ENCODE data around the gene CPED1.

Gene CPED1

DNA sequence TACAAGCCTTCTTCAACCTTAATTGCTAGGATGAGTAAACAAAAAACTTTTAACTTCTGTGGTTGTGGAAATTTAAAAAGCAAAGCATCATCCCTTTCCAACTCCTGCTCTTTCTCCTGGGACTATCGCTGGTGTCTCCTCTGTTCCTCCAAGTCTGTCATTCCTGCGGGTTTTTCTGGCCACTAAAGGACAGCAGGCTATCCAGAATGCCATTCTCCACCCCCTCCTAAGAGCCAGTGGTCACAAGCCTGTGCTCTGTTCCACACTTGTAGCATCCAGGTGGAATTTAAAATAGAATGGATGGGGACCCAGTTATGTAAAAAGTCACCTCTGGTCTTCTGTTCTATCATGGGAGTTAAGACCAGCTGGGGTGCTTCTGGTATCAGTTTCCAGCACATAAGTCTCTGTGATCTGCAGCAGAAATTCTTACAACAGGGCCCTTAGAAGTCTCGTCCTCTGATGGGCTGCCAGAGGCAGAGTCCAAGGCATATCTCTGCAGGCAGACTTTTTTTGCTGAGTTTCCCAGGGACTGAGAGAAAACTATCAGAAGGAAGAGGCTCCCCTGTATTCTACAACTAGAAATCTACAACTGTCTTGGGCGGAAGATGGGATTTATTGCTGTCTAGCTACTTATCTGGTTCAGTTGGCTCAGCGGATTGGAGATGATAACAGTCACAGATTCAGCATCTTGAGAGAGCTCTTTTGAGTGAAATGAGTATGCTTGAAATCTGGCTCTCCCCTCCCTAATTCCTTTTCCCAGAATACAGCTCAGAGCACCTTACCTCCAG, 335.2 kb downstream of the CPED1 start:
- no peak for DNase-seq (ENCODE audit: low spot score)

DNA sequence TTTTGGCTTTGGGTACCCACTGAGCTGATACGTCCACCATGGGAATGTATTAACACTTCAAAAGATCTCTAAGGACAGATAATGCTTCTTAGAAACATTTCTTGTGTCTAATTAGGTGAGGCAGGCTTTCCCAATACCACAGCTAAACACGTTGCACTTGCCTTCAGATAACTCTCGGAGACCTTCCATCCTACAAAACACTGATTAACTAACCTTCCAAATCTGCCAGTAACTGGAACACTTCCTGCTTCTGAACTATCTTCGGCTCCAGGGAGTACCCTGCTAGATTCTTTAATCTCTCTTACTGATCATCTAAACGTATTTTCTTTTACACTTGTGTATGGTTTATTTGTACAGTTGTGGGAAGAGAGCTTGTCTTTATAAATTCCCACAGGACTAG, 339.2 kb downstream of the CPED1 start:
- no peak for DNase-seq (ENCODE audit: low spot score)

DNA sequence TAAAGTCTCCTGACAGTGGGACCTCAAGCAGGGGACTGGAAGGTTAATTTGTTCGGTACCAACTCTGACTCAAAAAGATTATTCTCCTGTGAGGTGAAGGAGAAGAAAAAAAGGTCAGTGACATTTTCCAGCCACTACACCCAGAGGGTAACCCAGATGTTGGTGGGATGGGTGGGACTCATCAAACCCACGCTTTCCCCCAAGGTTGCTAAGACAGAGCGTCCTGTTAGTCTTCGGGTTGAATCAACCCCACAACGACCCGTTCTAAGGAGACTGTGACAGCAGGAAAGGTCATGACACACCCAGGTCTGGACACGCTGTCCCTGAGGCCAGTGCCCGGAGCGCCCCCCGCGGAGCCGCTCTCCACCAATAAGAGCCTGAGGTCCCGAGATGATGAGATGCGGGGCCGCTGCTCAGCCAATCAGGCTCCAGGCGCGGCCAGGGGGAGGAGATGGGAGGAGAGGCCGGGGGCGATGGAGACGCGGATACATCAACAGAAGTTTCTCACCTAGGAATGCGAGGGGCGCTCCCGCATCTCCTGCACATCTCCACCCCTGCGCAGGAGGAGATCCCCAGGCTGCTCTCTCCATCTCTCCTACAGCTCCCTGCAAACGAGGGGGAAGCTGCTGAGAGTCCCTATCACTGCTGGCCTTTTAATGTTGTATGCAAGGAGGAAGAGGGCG, 340.1 kb downstream of the CPED1 start, which contains the start of gene WNT16:
WNT16 (plus strand) TSS at position 493 of the 683 bp plus-strand sequence. CDS start 293 bp downstream, outside the sequence.
- no peak for DNase-seq (ENCODE audit: low spot score)

GRCh38 chr7:121329191-121330052, 340.9 kb downstream of the CPED1 start:
- DNase-seq (ENCODE audit: low spot score), result no peak

DNA sequence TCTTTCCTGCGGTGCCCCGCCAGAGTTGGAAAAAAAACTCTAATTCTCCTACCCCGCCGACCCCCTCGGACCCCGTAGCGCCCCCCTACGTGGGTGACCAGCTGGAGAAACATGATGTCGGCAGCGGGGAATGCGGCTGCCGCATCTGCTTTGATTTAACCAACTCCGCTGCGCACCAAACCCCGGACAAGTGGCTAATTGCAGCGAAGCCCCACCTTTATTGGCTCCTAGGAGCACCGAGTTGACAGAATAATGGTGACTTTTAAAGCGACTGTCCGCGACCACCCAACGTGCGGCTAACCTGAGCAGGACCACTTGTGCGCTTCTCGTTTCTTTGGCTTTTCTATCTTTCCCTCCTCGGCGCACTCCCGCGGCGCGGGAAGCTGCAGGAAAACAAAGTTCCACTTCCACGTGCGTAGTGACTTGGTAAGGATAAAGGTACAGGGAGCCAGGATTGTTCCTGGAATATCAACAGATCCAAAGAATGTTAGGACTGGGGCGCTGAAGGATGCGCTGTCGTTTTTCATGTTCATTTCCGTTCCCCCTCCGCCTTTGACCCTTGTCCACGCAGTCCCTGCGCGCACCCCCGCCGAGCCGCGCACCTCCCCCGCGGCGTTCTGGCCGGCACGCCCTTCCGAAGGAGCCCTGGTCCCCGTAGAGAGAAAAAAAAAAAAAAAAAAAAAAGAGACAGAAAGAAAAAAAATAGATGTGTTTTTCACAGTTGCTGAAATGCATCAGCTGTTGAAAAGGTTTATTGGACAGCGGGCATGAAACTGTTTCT, 341.7 kb downstream of the CPED1 start:
- no peak for DNase-seq (ENCODE audit: low spot score)

GRCh38 chr7:121331048-121331447, 342.5 kb downstream of the CPED1 start:
- no peak for DNase-seq (ENCODE audit: low spot score)

DNA sequence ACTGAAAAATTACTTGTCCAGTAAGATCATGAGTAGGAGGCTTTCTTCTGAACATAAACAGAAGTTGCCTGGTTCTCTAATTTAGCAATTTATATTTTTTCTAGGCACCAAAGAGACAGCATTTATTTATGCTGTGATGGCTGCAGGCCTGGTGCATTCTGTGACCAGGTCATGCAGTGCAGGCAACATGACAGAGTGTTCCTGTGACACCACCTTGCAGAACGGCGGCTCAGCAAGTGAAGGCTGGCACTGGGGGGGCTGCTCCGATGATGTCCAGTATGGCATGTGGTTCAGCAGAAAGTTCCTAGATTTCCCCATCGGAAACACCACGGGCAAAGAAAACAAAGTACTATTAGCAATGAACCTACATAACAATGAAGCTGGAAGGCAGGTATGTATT, 343.1 kb downstream of the CPED1 start:
- DNase-seq (ENCODE audit: low spot score), result no peak

DNA sequence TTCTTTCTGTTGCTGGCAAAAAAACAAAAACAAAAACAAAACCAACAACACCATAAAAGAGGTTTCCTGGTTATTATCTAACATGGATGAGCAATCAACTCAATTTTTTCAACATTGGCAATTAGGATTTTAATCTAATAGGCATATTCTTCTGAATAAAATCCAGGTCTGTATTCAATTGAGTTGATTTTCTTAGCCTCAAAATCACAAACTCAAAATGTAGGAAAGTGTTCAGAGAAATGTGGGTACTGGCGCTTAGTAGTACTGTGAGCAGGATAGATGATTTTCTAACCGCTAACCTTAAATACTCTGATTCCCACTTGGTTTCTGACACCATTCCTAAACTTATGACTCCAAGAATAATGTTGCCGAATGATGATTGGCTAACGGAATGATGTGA, 345.9 kb downstream of the CPED1 start:
- DNase-seq (ENCODE audit: low spot score), result no peak

GRCh38 chr7:121334875-121335648, 346.6 kb downstream of the CPED1 start:
- no peak for DNase-seq (ENCODE audit: low spot score)

DNA sequence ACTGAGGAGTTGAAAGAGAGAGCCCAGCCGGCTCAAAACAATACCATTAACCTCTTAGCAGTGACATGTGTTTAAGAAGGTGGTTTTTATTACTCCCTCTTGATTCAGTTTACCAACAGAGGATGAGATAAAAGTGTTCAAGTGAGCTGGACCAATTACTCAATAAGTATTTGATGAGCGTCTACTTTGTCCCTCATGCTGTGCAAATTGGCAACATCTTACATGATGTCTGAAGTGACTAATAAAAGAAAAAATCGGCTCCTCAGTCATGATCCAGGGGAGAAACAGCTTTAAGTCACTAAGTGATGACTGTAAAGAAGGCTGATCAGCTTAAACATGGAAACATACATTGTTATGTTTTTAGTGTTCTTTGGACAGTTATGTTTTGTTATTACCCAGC, 348.1 kb downstream of the CPED1 start:
- no peak for DNase-seq (ENCODE audit: low spot score)

DNA sequence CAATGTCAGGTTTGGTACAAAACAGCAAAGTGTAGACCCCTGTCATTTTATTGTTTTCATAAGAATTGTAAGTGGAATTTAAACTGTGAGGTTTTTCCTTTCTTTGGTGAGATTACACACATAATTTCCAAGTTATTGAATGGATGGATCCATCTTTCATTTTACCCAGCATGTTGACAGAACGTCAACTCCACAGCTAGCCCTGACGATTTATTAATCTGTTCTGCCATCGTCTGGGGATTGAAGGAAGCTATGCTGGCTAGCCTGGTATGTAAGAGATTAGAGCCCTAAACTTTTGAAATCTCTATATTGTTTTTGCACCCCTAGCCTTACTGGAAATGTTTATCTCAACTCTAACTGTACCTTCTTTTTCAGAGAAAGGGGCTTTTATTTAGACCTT, 348.9 kb downstream of the CPED1 start:
- no peak for DNase-seq (ENCODE audit: low spot score)

DNA sequence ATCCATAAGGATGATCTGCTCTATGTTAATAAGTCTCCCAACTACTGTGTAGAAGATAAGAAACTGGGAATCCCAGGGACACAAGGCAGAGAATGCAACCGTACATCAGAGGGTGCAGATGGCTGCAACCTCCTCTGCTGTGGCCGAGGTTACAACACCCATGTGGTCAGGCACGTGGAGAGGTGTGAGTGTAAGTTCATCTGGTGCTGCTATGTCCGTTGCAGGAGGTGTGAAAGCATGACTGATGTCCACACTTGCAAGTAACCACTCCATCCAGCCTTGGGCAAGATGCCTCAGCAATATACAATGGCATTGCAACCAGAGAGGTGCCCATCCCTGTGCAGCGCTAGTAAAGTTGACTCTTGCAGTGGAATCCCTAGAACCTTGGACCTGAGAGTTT, 350.6 kb downstream of the CPED1 start:
- DNase-seq (ENCODE audit: low spot score), result no peak

DNA sequence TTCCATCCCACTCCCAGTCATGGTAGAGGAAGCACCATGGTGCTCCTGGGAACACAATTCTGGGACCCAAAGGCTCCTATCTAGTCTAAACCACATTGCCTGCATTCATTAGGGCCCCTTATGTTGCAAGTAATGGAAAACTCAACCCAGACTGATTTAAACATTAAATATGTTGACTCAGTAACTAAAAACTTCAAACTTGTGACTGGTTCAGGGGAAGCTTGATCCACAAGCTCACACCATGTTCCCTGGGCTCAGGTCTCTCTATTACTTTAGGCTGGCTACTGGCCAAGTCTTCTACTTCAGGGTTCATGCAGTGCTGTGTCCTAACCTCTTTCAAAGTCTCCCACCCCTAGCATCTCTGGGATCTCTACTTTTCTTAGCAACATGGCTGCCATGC, 353.4 kb downstream of the CPED1 start:
- DNase-seq (ENCODE audit: low spot score), result no peak

DNA sequence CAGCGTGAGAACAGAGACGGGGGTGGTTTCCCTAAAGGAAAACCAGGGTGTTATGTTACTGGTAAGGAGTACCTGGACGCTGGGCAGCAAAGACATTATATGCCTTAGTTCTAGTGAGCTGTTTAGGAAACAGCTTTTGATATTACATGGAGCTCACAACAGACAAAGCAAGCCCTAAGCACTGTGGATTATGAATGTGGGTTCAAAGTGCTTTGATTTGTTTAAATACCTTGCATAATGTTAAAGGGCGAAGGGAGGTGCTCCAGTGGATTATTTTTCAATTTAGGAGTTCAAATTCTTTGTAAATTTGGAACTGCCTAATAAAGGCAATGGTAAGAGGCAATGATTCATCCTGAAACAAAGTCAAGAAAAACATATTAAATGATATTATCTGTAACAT, 354.1 kb downstream of the CPED1 start:
- no peak for DNase-seq (ENCODE audit: low spot score)

- no peak for DNase-seq (ENCODE audit: low spot score)
These were observed 354.8 kb downstream of the CPED1 start for GRCh38 chr7:121343302-121343701.

GRCh38 chr7:121344093-121344492, 355.6 kb downstream of the CPED1 start:
- no peak for DNase-seq (ENCODE audit: low spot score)

- no peak for DNase-seq (ENCODE audit: low spot score)
These were observed 356.0 kb downstream of the CPED1 start for GRCh38 chr7:121344497-121344896.
